NB4 (cell line): ENCODE data around the gene RBM20.
A peak's percentile ranks its signal among the peaks of the same experiment; 100 is the strongest.
"Not testable (repeated sequence)": the region's sequence is repeated elsewhere in the genome, so short reads cannot be mapped to it uniquely, and the experiment has no call there.

Source experiments
- DNase-seq: peaks from one replicate; pipeline ENCODE4 v3.0.0; 2010; ENCODE audit warnings: low read depth
- H3K4me3 ChIP-seq: one replicate; pipeline ENCODE4 v1.5.1; 2011; ENCODE audit warnings: mild to moderate bottlenecking, low read depth, low read length, moderate library complexity
- MAX ChIP-seq: IDR thresholded peaks from 2 replicates; pipeline ENCODE4 v1.6.1; 2011; ENCODE audit warnings: low read depth, low read length
- MYC ChIP-seq: IDR thresholded peaks from 2 replicates; pipeline ENCODE4 v1.6.1; 2011; ENCODE audit warnings: low read depth, low read length
- POLR2A ChIP-seq: IDR thresholded peaks from 2 replicates; pipeline ENCODE4 v1.6.1; 2011; ENCODE audit warnings: mild to moderate bottlenecking; ENCODE audit not compliant: insufficient read length; ENCODE audit errors: extremely low read depth
- TF ChIP-seq, protein P1 (sequence below): IDR thresholded peaks from one replicate; pipeline ENCODE4 v1.5.1; 2012; ENCODE audit warnings: low read depth, low read length

The RBM20 gene

GRCh38 chr10:110863956-110864355 lies 219.8 kb downstream of the RBM20 start:
- TF ChIP-seq, protein P1, sequence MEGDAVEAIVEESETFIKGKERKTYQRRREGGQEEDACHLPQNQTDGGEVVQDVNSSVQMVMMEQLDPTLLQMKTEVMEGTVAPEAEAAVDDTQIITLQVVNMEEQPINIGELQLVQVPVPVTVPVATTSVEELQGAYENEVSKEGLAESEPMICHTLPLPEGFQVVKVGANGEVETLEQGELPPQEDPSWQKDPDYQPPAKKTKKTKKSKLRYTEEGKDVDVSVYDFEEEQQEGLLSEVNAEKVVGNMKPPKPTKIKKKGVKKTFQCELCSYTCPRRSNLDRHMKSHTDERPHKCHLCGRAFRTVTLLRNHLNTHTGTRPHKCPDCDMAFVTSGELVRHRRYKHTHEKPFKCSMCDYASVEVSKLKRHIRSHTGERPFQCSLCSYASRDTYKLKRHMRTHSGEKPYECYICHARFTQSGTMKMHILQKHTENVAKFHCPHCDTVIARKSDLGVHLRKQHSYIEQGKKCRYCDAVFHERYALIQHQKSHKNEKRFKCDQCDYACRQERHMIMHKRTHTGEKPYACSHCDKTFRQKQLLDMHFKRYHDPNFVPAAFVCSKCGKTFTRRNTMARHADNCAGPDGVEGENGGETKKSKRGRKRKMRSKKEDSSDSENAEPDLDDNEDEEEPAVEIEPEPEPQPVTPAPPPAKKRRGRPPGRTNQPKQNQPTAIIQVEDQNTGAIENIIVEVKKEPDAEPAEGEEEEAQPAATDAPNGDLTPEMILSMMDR: no peak
- no peak for TF ChIP-seq MYC
- TF ChIP-seq MAX: no peak
- no peak for TF ChIP-seq POLR2A
- no peak overlapping the region for H3K4me3 ChIP-seq
- no peak for DNase-seq

DNA sequence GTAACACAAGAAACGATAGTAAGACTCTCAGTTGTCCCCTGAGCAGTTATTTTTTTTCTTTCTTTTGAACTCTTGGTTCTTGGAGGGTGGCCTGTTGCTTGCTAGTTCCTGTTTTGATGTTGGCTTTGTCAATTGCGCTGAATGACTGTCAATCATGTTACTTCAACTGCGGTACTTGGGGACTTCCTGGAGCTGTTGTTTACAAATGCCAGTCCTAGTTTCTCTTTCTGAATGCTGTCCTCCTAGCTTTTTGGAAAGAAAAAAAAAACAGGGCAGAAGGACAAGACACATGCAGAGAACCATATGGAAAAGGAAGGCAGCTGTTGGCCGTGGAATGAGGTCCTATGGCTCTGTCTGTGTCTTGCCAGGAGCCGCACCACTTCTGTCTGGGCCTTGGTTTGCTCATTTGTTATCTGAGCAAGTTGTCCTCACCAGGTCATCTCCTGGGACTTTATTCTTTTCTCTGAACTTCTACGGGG lies 220.6 kb downstream of the RBM20 start:
- no peak for TF ChIP-seq POLR2A
- TF ChIP-seq MYC: no peak
- TF ChIP-seq MAX: no peak
- TF ChIP-seq, protein P1: no peak
- peak; percentile 92 for DNase-seq
- peak overlapping the region; percentile 35 for H3K4me3 ChIP-seq

GRCh38 chr10:110865186-110865808 lies 221.2 kb downstream of the RBM20 start:
- TF ChIP-seq POLR2A (no peak), MAX (no peak), MYC (no peak)
- TF ChIP-seq, protein P1: no peak
- DNase-seq: no peak
- peak overlapping the region; percentile 35 for H3K4me3 ChIP-seq

DNA sequence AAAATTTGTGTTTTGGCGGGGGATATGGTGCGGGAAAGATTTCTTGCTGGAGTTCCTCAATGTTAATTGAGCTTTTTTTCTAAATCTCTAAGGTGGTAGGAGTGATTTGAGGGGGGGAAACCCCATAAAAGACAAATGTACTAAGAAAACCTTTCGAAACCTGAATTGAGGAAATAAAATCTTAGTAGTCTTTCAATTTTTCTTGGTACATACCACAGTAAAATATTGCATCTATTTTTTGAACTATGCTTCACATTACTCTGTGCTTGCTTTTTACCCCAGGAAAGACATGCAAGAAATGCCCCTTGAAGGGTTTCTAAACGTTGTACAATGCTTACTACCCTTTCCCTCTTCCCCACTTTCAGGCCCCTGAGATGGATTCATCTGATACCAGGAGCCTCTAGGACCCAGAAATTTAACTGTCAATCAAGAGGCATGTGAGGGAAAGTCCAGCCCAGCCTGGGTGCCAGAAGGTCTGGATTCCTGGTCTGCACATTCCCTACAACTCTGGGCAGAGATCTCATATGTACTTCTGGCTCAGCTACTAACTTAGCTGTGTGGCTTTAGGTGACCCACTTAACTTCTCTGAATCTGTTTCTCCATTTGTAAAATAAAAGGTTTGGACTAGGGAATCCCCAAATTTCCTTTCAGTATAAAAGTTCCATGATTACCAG lies 221.8 kb downstream of the RBM20 start:
- no peak for DNase-seq
- TF ChIP-seq POLR2A (no peak), MAX (no peak), MYC (no peak)
- TF ChIP-seq, protein P1: no peak
- H3K4me3 ChIP-seq: no peak overlapping the region

DNA sequence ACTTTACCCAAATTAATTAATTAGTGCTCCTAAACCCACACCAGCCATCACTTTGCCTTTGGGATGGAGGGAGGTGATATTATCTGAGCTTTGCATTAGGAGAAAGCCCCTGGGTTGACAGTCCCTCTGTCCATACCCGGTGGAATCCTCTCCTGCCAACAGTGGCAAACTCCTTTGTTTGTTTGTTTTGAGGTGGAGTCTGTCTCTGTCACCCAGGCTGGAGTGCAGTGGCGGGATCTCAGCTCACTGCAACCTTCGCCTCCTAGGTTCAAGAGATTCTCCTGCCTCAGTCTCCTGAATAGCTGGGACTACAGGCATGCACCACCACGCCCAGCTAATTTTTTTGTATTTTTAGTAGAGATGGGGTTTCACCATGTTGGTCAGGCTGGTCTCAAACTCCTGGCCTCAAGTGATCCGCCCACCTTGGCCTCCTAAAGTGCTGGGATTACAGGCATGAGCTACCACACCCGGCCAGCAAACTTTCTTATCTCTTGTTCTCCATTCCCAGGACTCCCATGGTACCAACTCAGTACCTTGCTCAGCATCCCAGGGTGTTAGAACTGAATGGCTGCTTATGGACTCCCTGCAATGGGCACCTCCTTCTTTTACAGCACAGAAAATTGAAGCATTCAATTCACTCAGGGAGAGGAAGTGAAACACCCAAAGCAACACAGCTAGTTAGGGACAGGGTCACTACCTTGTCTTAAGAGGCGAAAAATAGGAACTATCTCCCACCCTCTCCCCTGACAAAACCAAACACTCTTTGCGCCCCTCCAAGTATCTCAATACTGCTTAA lies 223.1 kb downstream of the RBM20 start:
- peak; percentile 89 for DNase-seq
- not testable (repeated sequence) for H3K4me3 ChIP-seq

DNA sequence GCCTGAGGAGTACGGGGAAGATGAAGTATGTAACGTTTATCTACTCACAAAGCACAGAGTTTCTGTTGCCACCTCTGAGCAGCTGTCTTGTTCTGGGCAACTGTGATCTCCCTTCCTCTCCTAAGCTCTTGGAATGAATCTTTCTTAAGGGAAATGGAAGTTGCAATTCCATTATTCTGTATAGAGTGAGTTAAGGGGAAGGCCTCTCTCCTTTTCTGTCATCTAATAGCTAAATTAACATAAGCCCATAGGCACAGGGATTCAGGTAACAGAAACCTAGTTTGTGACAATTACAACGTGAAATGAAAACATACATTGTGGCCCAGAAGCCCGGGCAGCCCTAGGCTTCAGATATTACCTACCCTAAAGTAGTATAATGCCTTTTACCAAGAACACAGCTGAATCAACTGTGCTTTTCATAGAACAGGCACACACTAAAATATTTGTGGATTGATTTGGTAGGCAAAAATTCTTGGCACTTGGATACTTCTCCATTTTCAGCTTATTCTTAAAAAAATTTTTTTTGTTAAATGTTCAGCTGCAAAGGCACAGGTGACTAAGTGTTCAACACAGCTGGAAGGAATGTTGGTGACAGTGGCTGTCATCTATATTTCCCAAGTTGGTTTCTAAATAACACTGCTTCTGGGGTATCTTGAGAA lies 223.8 kb downstream of the RBM20 start:
- TF ChIP-seq, protein P1: no peak
- TF ChIP-seq POLR2A: no peak
- no peak for TF ChIP-seq MYC
- no peak for TF ChIP-seq MAX
- no peak for DNase-seq
- no peak overlapping the region for H3K4me3 ChIP-seq
